GM21390 (cell line): ENCODE results near the gene TMEM59.
"Not testable (repeated sequence)": the region's sequence is repeated elsewhere in the genome, so short reads cannot be mapped to it uniquely, and the experiment has no call there.

Source experiments
- ATAC-seq: cut with Tn5 transposase; IDR thresholded peaks from one replicate; pipeline ENCODE4 v1.9.1; 2021; ENCODE audit not compliant: unreplicated experiment

The TMEM59 gene

GRCh38 chr1:54053745-54054437 lies 887 bp upstream of the TMEM59 start:
- ATAC-seq, result no peak

- ATAC-seq, result no peak
Observed at GRCh38 chr1:54052431-54052933, 522 bp downstream of the TMEM59 start.

- no peak for ATAC-seq
Observed at GRCh38 chr1:54051933-54052430, 1.0 kb downstream of the TMEM59 start.

- ATAC-seq, result not testable (repeated sequence)
Observed at GRCh38 chr1:54050435-54050834, 2.6 kb downstream of the TMEM59 start.

GRCh38 chr1:54047384-54048305 lies 5.4 kb downstream of the TMEM59 start:
- peak; percentile 54 for ATAC-seq

GRCh38 chr1:54046671-54047383 lies 6.2 kb downstream of the TMEM59 start:
- ATAC-seq, result no peak

GRCh38 chr1:54045496-54045895 lies 7.5 kb downstream of the TMEM59 start:
- no peak for ATAC-seq

- no peak for ATAC-seq
Observed at GRCh38 chr1:54041806-54042205, 11.2 kb downstream of the TMEM59 start.

GRCh38 chr1:54037476-54037875 lies 15.5 kb downstream of the TMEM59 start:
- no peak for ATAC-seq

GRCh38 chr1:54028306-54029251 lies 24.4 kb downstream of the TMEM59 start:
- no peak for ATAC-seq

- no peak for ATAC-seq
Observed at GRCh38 chr1:54027848-54028247, 25.2 kb downstream of the TMEM59 start.

- ATAC-seq, result not testable (repeated sequence)
Observed at GRCh38 chr1:54024811-54025210, 28.2 kb downstream of the TMEM59 start.

GRCh38 chr1:54024358-54024757 lies 28.6 kb downstream of the TMEM59 start:
- no peak for ATAC-seq

- ATAC-seq, result not testable (repeated sequence)
Observed at GRCh38 chr1:54019562-54020176, 33.3 kb downstream of the TMEM59 start.

- ATAC-seq, result no peak
Observed at GRCh38 chr1:54018635-54019034, 34.4 kb downstream of the TMEM59 start.

GRCh38 chr1:54017979-54018378 lies 35.0 kb downstream of the TMEM59 start, which contains the start of gene LDLRAD1:
TSS of gene LDLRAD1 (minus strand) at chr1:54018186. CDS start at chr1:54018112, 74 bp downstream.
- no peak for ATAC-seq

GRCh38 chr1:54016343-54017282 lies 36.4 kb downstream of the TMEM59 start:
- no peak for ATAC-seq

GRCh38 chr1:54014009-54014629 lies 38.9 kb downstream of the TMEM59 start:
- ATAC-seq, result no peak
